Measurements from ENCODE around the gene TMEM223.
"Not testable (repeated sequence)": the region's sequence is repeated elsewhere in the genome, so short reads cannot be mapped to it uniquely, and the experiment has no call there.

Gene TMEM223

GRCh38 chr11:62757846-62758788, 33.7 kb downstream of the TMEM223 start:
- no peaks in the 10 kb centered on the region for H3K27me3 ChIP-seq (ENCODE audit: control insufficient read depth, insufficient read depth, low read length)
- H3K9ac ChIP-seq (ENCODE audit: low read length) = no peak overlapping the region
- H3K4me1 ChIP-seq (ENCODE audit: control insufficient read depth, insufficient read depth, low read length) = peaks cover 12% of the 10 kb centered on the region
- peaks cover 3% of the 10 kb centered on the region for H3K36me3 ChIP-seq (ENCODE audit: control insufficient read depth, insufficient read depth, low read length)
- H3K27ac ChIP-seq (ENCODE audit: low read depth, low read length) = no peak overlapping the region
- no peak overlapping the region for H3K4me3 ChIP-seq (ENCODE audit: low read length)

- H3K27ac ChIP-seq (ENCODE audit: low read depth, low read length) = no peak overlapping the region
- no peak overlapping the region for H3K9ac ChIP-seq (ENCODE audit: low read length)
- H3K36me3 ChIP-seq (ENCODE audit: control insufficient read depth, insufficient read depth, low read length) = peaks cover 3% of the 10 kb centered on the region
- H3K27me3 ChIP-seq (ENCODE audit: control insufficient read depth, insufficient read depth, low read length) = no peaks in the 10 kb centered on the region
- H3K4me3 ChIP-seq (ENCODE audit: low read length) = no peak overlapping the region
- peaks cover 8% of the 10 kb centered on the region for H3K4me1 ChIP-seq (ENCODE audit: control insufficient read depth, insufficient read depth, low read length)
Observed at GRCh38 chr11:62755086-62755615, 36.7 kb downstream of the TMEM223 start.

- peak within 1 kb of the TSS; percentile 88 for H3K9ac ChIP-seq (ENCODE audit: low read length)
Observed at GRCh38 chr11:62753736-62754603, 37.8 kb downstream of the TMEM223 start, which contains the start of gene ZBTB3. ZBTB3 (minus strand) TSS chr11:62754160; CDS start chr11:62753664, 496 bp downstream.

GRCh38 chr11:62752994-62753735, 38.6 kb downstream of the TMEM223 start:
- Histone ChIP-seq H3K4me1 (ENCODE audit: control insufficient read depth, insufficient read depth, low read length) (peaks cover 8% of the 10 kb centered on the region), H3K4me3 (ENCODE audit: low read length) (peak overlapping the region; percentile 95), H3K27me3 (ENCODE audit: control insufficient read depth, insufficient read depth, low read length) (no peaks in the 10 kb centered on the region), H3K9ac (ENCODE audit: low read length) (peak overlapping the region; percentile 73), H3K36me3 (ENCODE audit: control insufficient read depth, insufficient read depth, low read length) (peaks cover 3% of the 10 kb centered on the region), H3K27ac (ENCODE audit: low read depth, low read length) (peak overlapping the region; percentile 95)

More at GRCh38 chr11:62753736-62754603, 37.8 kb downstream of the TMEM223 start, which contains the start of gene ZBTB3:
- H3K4me1 ChIP-seq (ENCODE audit: control insufficient read depth, insufficient read depth, low read length) = peaks cover 8% of the 10 kb centered on the region
- peak within 1 kb of the TSS; percentile 95 for H3K27ac ChIP-seq (ENCODE audit: low read depth, low read length)
- H3K27me3 ChIP-seq (ENCODE audit: control insufficient read depth, insufficient read depth, low read length) = no peaks in the 10 kb centered on the region
- peaks cover 3% of the 10 kb centered on the region for H3K36me3 ChIP-seq (ENCODE audit: control insufficient read depth, insufficient read depth, low read length)
- H3K4me3 ChIP-seq (ENCODE audit: low read length) = peak within 1 kb of the TSS; percentile 95

- Histone ChIP-seq H3K4me3 (ENCODE audit: low read length) (no peak overlapping the region), H3K27me3 (ENCODE audit: control insufficient read depth, insufficient read depth, low read length) (no peaks in the 10 kb centered on the region), H3K27ac (ENCODE audit: low read depth, low read length) (no peak overlapping the region), H3K36me3 (ENCODE audit: control insufficient read depth, insufficient read depth, low read length) (peaks cover 3% of the 10 kb centered on the region), H3K4me1 (ENCODE audit: control insufficient read depth, insufficient read depth, low read length) (peaks cover 8% of the 10 kb centered on the region), H3K9ac (ENCODE audit: low read length) (no peak overlapping the region)
Observed at GRCh38 chr11:62752177-62752785, 39.5 kb downstream of the TMEM223 start.

GRCh38 chr11:62749931-62750330, 41.9 kb downstream of the TMEM223 start:
- not testable (repeated sequence) for H3K9ac ChIP-seq (ENCODE audit: low read length); H3K27me3 ChIP-seq (ENCODE audit: control insufficient read depth, insufficient read depth, low read length); H3K4me1 ChIP-seq (ENCODE audit: control insufficient read depth, insufficient read depth, low read length); H3K4me3 ChIP-seq (ENCODE audit: low read length); H3K36me3 ChIP-seq (ENCODE audit: control insufficient read depth, insufficient read depth, low read length); H3K27ac ChIP-seq (ENCODE audit: low read depth, low read length)

- Histone ChIP-seq H3K36me3 (ENCODE audit: control insufficient read depth, insufficient read depth, low read length) (peaks cover 3% of the 10 kb centered on the region), H3K4me1 (ENCODE audit: control insufficient read depth, insufficient read depth, low read length) (no peaks in the 10 kb centered on the region), H3K27me3 (ENCODE audit: control insufficient read depth, insufficient read depth, low read length) (no peaks in the 10 kb centered on the region), H3K9ac (ENCODE audit: low read length) (no peak overlapping the region), H3K27ac (ENCODE audit: low read depth, low read length) (no peak overlapping the region), H3K4me3 (ENCODE audit: low read length) (no peak overlapping the region)
Observed at GRCh38 chr11:62747475-62748160, 44.2 kb downstream of the TMEM223 start.
